ENCODE measurements around the gene CPNE7.

Gene CPNE7

DNA sequence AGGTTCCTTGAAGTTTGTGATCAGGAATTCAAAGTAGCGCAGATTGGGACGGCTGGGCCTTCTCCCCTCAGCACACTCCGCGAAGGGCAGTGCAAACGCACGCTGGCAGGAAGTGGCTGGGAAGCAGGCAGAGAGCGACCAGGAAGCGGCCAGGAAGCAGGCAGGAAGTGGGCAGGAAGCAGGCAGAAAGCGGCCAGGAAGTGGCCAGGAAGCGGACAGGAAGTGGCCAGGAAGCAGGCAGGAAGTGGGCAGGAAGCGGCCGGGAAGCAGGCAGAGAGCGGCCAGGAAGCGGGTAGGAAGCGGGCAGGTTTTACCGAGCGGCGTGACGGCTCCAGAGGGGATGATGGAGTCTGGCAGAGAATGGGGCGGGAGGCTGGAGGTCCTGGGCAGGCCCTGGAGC is 41.1 kb downstream of the CPNE7 start:
- Histone ChIP-seq H3K9me3 (ENCODE audit: insufficient read depth, low read depth, low read length) (no peaks in the 10 kb centered on the region), H3K9ac (ENCODE audit: low read depth, low read length, poor library complexity, severe bottlenecking) (no peak overlapping the region), H3K27me3 (ENCODE audit: insufficient read depth, low read length, poor library complexity, severe bottlenecking) (no peaks in the 10 kb centered on the region), H3K9me2 (replicated peaks; ENCODE audit: low read depth, low read length) (no peaks in the 10 kb centered on the region), H4K20me1 (ENCODE audit: insufficient read depth, low read length, poor library complexity, severe bottlenecking) (no peaks in the 10 kb centered on the region), H3K4me1 (ENCODE audit: insufficient read depth, low read length, poor library complexity, severe bottlenecking) (peaks cover 16% of the 10 kb centered on the region), H2AFZ (ENCODE audit: low read length) (no peak overlapping the region), H3F3A (ENCODE audit: low read depth) (no peaks in the 10 kb centered on the region), H3K36me3 (ENCODE audit: insufficient read depth, low read length) (no peaks in the 10 kb centered on the region), H3K79me2 (ENCODE audit: insufficient read depth, low read length) (no peaks in the 10 kb centered on the region), H3K4me2 (ENCODE audit: low read depth, low read length, poor library complexity, severe bottlenecking) (no peak overlapping the region), H3K4me3 (ENCODE audit: low read length, poor library complexity, severe bottlenecking) (no peak overlapping the region)
- TF ChIP-seq EZH2phosphoT487 (IDR thresholded peaks at IDR 0.05; ENCODE audit: borderline replicate concordance): no peak
- TF ChIP-seq CTCF (conservative IDR thresholded peaks at IDR 0.05; ENCODE audit: low read length): no peak

- Histone ChIP-seq H3K9me3 (ENCODE audit: insufficient read depth, low read depth, low read length) (no peaks in the 10 kb centered on the region), H3K4me3 (ENCODE audit: low read length, poor library complexity, severe bottlenecking) (no peak overlapping the region), H3K4me1 (ENCODE audit: insufficient read depth, low read length, poor library complexity, severe bottlenecking) (peaks cover 16% of the 10 kb centered on the region), H3K9ac (ENCODE audit: low read depth, low read length, poor library complexity, severe bottlenecking) (no peak overlapping the region), H3K27me3 (ENCODE audit: insufficient read depth, low read length, poor library complexity, severe bottlenecking) (no peaks in the 10 kb centered on the region), H3K79me2 (ENCODE audit: insufficient read depth, low read length) (no peaks in the 10 kb centered on the region), H3K36me3 (ENCODE audit: insufficient read depth, low read length) (no peaks in the 10 kb centered on the region), H3F3A (ENCODE audit: low read depth) (no peaks in the 10 kb centered on the region), H3K9me2 (replicated peaks; ENCODE audit: low read depth, low read length) (no peaks in the 10 kb centered on the region), H2AFZ (ENCODE audit: low read length) (no peak overlapping the region), H4K20me1 (ENCODE audit: insufficient read depth, low read length, poor library complexity, severe bottlenecking) (no peaks in the 10 kb centered on the region), H3K4me2 (ENCODE audit: low read depth, low read length, poor library complexity, severe bottlenecking) (no peak overlapping the region)
- TF ChIP-seq CTCF (conservative IDR thresholded peaks at IDR 0.05; ENCODE audit: low read length): no peak
- no peak for TF ChIP-seq EZH2phosphoT487 (IDR thresholded peaks at IDR 0.05; ENCODE audit: borderline replicate concordance)
These were observed 41.5 kb downstream of the CPNE7 start for GRCh38 chr16:89617036-89617435.

GRCh38 chr16:89618109-89618998 is 42.8 kb downstream of the CPNE7 start:
- Histone ChIP-seq H3K27me3 (ENCODE audit: insufficient read depth, low read length, poor library complexity, severe bottlenecking) (no peaks in the 10 kb centered on the region), H3K9me2 (replicated peaks; ENCODE audit: low read depth, low read length) (no peaks in the 10 kb centered on the region), H3K9ac (ENCODE audit: low read depth, low read length, poor library complexity, severe bottlenecking) (no peak overlapping the region), H3K9me3 (ENCODE audit: insufficient read depth, low read depth, low read length) (no peaks in the 10 kb centered on the region), H3K79me2 (ENCODE audit: insufficient read depth, low read length) (no peaks in the 10 kb centered on the region), H2AFZ (ENCODE audit: low read length) (no peak overlapping the region), H3K36me3 (ENCODE audit: insufficient read depth, low read length) (no peaks in the 10 kb centered on the region), H3K4me2 (ENCODE audit: low read depth, low read length, poor library complexity, severe bottlenecking) (no peak overlapping the region), H4K20me1 (ENCODE audit: insufficient read depth, low read length, poor library complexity, severe bottlenecking) (no peaks in the 10 kb centered on the region), H3K4me1 (ENCODE audit: insufficient read depth, low read length, poor library complexity, severe bottlenecking) (peaks cover 11% of the 10 kb centered on the region), H3K4me3 (ENCODE audit: low read length, poor library complexity, severe bottlenecking) (no peak overlapping the region), H3F3A (ENCODE audit: low read depth) (no peaks in the 10 kb centered on the region)
- TF ChIP-seq EZH2phosphoT487 (IDR thresholded peaks at IDR 0.05; ENCODE audit: borderline replicate concordance): no peak
- TF ChIP-seq CTCF (conservative IDR thresholded peaks at IDR 0.05; ENCODE audit: low read length): no peak
